ENCODE data around the gene AKAP1.

Gene AKAP1

GRCh38 chr17:57084802-57085447 lies at the start of gene AKAP1:
Gene AKAP1, plus strand, starts transcription at chr17:57085246. Its CDS starts 20,219 bp downstream, at chr17:57105465.
- peak; percentile 88 to 91 for DNase-seq

- DNase-seq, result no peak
Measured at GRCh38 chr17:57035971-57036481, 49.0 kb upstream of the AKAP1 start.

GRCh38 chr17:57037411-57037810 lies 47.6 kb upstream of the AKAP1 start:
- no peak for DNase-seq

- no peak for DNase-seq
Measured at GRCh38 chr17:57038486-57038885, 46.6 kb upstream of the AKAP1 start.

- no peak for DNase-seq
Measured at GRCh38 chr17:57040571-57040970, 44.5 kb upstream of the AKAP1 start.

GRCh38 chr17:57043276-57043675 lies 41.8 kb upstream of the AKAP1 start:
- DNase-seq, result no peak

- DNase-seq, result no peak
Measured at GRCh38 chr17:57044976-57045867, 39.8 kb upstream of the AKAP1 start.

- DNase-seq, result peak; percentile 8 to 12
Measured at GRCh38 chr17:57045868-57046704, 39.0 kb upstream of the AKAP1 start.

GRCh38 chr17:57046749-57047148 lies 38.3 kb upstream of the AKAP1 start:
- no peak for DNase-seq

- DNase-seq, result no peak
Measured at GRCh38 chr17:57048096-57048495, 37.0 kb upstream of the AKAP1 start.

GRCh38 chr17:57050306-57050705 lies 34.7 kb upstream of the AKAP1 start:
- no peak for DNase-seq

GRCh38 chr17:57051886-57052361 lies 33.1 kb upstream of the AKAP1 start:
- DNase-seq, result no peak

GRCh38 chr17:57062865-57063264 lies 22.2 kb upstream of the AKAP1 start:
- no peak for DNase-seq

GRCh38 chr17:57067162-57067561 lies 17.9 kb upstream of the AKAP1 start:
- no peak for DNase-seq

- no peak for DNase-seq
Measured at GRCh38 chr17:57067781-57068180, 17.3 kb upstream of the AKAP1 start.

GRCh38 chr17:57068222-57068658 lies 16.8 kb upstream of the AKAP1 start:
- no peak for DNase-seq

- no peak for DNase-seq
Measured at GRCh38 chr17:57068707-57069106, 16.3 kb upstream of the AKAP1 start.

- DNase-seq, result no peak
Measured at GRCh38 chr17:57071991-57072944, 12.8 kb upstream of the AKAP1 start.

- DNase-seq, result no peak
Measured at GRCh38 chr17:57073626-57074025, 11.4 kb upstream of the AKAP1 start.

- DNase-seq, result no peak
Measured at GRCh38 chr17:57075193-57075592, 9.9 kb upstream of the AKAP1 start.

- DNase-seq, result no peak
Measured at GRCh38 chr17:57075785-57076184, 9.3 kb upstream of the AKAP1 start.

GRCh38 chr17:57077000-57077399 lies 8.0 kb upstream of the AKAP1 start:
- no peak for DNase-seq

Data from activated CD4-positive, alpha-beta T cell treated with anti-CD3 and anti-CD28 coated beads, Interleukin-2, amount 50 U/mL, for 4 hours (primary cell).